Measurements from ENCODE around the gene VPS37B. TPM values are rescaled to one million over a fixed set of nuclear protein-coding genes. Genes with fewer than 3 reads are reported as not detected.

The VPS37B gene
- total RNA-seq, 4 donors from 2014 or later, result 21.2 to 52.4 (median 38.1) TPM

DNA sequence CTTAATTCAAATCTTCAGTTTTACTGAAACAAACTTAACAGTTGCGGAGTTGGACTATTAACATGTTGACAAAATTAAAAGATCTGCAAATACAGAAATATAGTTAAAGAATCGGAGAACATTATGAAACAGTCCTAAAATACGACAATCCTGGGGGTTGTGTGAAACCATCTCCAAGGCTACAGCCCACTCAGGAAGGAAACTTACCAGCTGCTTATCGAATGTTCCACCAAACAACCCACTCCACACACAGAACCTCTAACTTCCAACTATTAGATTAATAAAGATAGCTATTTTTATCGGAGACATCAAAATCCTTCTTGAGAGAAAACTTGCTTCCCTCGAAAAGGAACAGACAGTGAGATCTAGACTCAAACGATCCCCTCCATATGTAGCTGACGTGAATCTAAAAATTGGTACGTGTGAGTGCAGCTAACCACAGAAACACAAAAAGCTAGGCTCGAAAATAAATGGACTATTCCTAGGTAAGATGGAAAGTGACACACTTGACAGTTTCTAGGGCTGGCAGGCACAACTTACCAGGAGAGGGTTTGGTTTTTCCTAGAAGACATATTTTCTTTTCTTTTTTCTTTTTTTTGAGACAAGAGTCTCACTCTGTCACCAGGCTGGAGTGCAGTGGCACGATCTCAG lies 12.9 kb downstream of the VPS37B start:
- Histone ChIP-seq H3K36me3 (no peaks in the 10 kb centered on the region), H3K27ac (replicated peaks in 1 of 4) (no peak overlapping the region), H3K4me3 (no peak overlapping the region), H3K27me3 (no peaks in the 10 kb centered on the region), H3K4me1 (peaks cover 64 to 88% (median 76%) of the 10 kb centered on the region in 4 donors), H3K9me3 (no peaks in the 10 kb centered on the region)
- intact Hi-C loops (cut with DNase I), result no loop called here
- TF ChIP-seq, protein P1, sequence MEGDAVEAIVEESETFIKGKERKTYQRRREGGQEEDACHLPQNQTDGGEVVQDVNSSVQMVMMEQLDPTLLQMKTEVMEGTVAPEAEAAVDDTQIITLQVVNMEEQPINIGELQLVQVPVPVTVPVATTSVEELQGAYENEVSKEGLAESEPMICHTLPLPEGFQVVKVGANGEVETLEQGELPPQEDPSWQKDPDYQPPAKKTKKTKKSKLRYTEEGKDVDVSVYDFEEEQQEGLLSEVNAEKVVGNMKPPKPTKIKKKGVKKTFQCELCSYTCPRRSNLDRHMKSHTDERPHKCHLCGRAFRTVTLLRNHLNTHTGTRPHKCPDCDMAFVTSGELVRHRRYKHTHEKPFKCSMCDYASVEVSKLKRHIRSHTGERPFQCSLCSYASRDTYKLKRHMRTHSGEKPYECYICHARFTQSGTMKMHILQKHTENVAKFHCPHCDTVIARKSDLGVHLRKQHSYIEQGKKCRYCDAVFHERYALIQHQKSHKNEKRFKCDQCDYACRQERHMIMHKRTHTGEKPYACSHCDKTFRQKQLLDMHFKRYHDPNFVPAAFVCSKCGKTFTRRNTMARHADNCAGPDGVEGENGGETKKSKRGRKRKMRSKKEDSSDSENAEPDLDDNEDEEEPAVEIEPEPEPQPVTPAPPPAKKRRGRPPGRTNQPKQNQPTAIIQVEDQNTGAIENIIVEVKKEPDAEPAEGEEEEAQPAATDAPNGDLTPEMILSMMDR (IDR thresholded peaks at IDR 0.05), result no peak
- TF ChIP-seq EP300 (IDR thresholded peaks at IDR 0.05), result no peak
- WGBS, result 72% methylated on average over 11 of the region's 11 CpGs
- no peak for DNase-seq (ENCODE audit: extremely low spot score)

DNA sequence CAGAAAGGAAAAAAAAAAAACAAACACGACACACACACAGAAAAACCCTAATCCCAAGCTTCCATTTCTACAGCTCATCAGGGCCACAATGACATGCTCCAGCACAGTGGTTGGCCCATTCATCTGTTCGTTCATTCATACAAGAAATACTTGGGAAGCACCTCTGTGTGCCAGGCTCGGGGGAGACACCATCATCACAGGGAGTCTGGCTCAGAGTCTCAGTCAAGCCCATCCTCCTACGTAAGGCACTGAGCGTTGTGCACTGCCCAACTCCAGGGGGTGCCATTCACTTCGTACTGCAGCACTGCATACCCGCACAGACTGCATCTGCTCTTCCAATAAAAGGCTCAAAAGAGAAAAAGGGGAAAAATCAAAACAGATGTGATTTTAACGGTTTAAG lies 15.3 kb downstream of the VPS37B start:
- WGBS, result 43% methylated on average over 8 of the region's 8 CpGs
- TF ChIP-seq POLR2AphosphoS5 (IDR thresholded peaks at IDR 0.05), result peak in 1 of 2 donors; percentile 14
- TF ChIP-seq, protein P1 (IDR thresholded peaks at IDR 0.05), result peak; percentile 27 to 47 (median 42)
- no peak for TF ChIP-seq EP300 (IDR thresholded peaks at IDR 0.05)
- TF ChIP-seq POLR2A (IDR thresholded peaks at IDR 0.05; ENCODE audit: low read depth), result no peak
- no peaks in the 10 kb centered on the region for H3K36me3 ChIP-seq
- H3K27ac ChIP-seq (replicated peaks in 1 of 4), result peak overlapping the region; percentile 23 to 57 (median 37)
- H3K4me1 ChIP-seq, result peaks cover 62 to 89% (median 80%) of the 10 kb centered on the region in 4 donors
- H3K4me3 ChIP-seq, result no peak overlapping the region
- no peaks in the 10 kb centered on the region for H3K27me3 ChIP-seq
- H3K9me3 ChIP-seq, result no peaks in the 10 kb centered on the region
- no peak for DNase-seq (ENCODE audit: extremely low spot score)
- intact Hi-C loops (cut with DNase I), result no loop called here

DNA sequence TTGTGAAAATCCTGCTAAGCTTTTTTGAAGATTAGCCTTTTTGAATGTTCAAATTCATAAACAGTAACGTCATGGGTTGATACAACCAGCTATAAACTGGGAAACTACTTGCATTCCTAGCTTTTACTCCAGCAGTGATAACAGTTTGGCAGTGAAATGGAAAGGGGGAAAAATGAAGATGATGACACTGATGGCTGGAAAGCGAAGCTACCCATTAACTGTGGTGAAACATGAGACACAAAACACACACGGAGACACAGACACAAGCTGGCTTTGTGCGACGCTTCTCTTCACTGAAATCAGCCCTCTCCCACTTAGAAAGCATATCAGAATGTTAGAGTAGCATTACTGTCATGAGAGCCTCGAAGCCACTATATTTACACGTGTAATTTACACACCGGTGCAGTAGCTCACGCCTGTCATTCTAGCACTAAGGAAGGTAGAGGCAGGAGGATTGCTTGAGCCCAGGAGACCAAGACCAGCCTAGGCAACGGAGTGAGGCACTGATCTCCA lies 15.7 kb downstream of the VPS37B start:
- DNase-seq (ENCODE audit: extremely low spot score), result no peak
- Histone ChIP-seq H3K27ac (replicated peaks in 1 of 4) (peak overlapping the region; percentile 23 to 57 (median 38)), H3K27me3 (no peaks in the 10 kb centered on the region), H3K9me3 (no peaks in the 10 kb centered on the region), H3K4me3 (no peak overlapping the region), H3K4me1 (peaks cover 67 to 93% (median 85%) of the 10 kb centered on the region in 4 donors), H3K36me3 (no peaks in the 10 kb centered on the region)
- intact Hi-C loops (cut with DNase I), result no loop called here
- WGBS, result 66% methylated on average over 10 of the region's 10 CpGs
- TF ChIP-seq EP300 (IDR thresholded peaks at IDR 0.05) (no peak), POLR2A (IDR thresholded peaks at IDR 0.05; ENCODE audit: low read depth) (no peak), POLR2AphosphoS5 (IDR thresholded peaks at IDR 0.05) (no peak)
- TF ChIP-seq, protein P1 (IDR thresholded peaks at IDR 0.05), result no peak

DNA sequence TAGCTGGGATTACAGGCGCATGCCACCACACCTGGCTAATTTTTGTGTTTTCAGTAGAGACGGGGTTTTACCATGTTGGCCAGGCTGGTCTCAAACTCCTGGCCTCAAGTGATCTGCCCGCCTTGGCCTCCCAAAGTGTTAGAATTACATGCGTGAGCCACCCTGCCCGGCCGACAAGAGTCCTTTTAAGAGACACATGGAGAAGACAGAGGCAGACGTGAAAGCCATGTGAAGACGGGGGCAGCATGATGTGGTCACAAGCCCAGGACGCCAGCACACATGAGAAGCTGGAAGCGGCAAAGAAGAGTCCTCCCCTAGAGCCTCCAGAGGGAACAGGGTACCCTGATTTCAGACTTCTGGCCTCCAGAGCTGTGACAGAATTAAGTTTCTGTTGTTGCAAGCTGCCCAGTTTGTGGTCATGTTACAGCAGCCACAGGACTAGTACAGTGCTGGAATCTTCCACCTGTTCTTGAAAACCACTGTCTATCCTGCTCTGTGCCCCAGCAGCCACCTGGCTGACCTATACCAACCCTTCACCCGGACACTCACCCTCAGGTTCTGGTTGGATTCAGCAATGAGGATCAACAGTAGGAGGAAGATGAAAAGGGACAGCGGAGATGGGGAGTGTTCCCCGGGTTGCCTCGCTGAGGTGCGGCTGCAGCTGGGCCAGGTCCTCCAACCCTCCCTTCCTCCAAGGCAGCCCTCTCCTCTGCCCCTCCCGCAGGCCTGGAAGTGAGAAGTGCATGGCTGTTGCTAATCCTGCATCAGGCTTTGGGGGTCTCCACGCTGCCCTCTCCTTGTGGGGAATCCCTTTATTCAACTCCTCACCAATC lies 16.9 kb downstream of the VPS37B start:
- Histone ChIP-seq H3K27ac (replicated peaks in 1 of 4) (peak overlapping the region in 3 of 4 donors; percentile 17 to 36 (median 22)), H3K27me3 (no peaks in the 10 kb centered on the region)
- WGBS, result 83% methylated on average over 13 of the region's 17 CpGs

More for the DNA sequence above, 16.9 kb downstream of the VPS37B start:
- no peaks in the 10 kb centered on the region for H3K36me3 ChIP-seq
- no peaks in the 10 kb centered on the region for H3K9me3 ChIP-seq
- peaks cover 63 to 92% (median 86%) of the 10 kb centered on the region in 4 donors for H3K4me1 ChIP-seq
- no peak for DNase-seq (ENCODE audit: extremely low spot score)
- intact Hi-C loops (cut with DNase I), result no loop called here
- H3K4me3 ChIP-seq, result no peak overlapping the region
- TF ChIP-seq POLR2AphosphoS5 (IDR thresholded peaks at IDR 0.05) (no peak), POLR2A (IDR thresholded peaks at IDR 0.05; ENCODE audit: low read depth) (no peak), EP300 (IDR thresholded peaks at IDR 0.05) (no peak)
- TF ChIP-seq, protein P1 (IDR thresholded peaks at IDR 0.05), result no peak

Measured in esophagus muscularis mucosa (tissue), 4 donors.